ENCODE data around the gene SETD1B. TPM values are rescaled to one million over a fixed set of nuclear protein-coding genes. Genes with fewer than 3 reads are reported as not detected.
"Not testable (repeated sequence)": the region's sequence is repeated elsewhere in the genome, so short reads cannot be mapped to it uniquely, and the experiment has no call there.

The SETD1B gene
- total RNA-seq, 1 donor from 2014 or later = 1.8 TPM

GRCh38 chr12:121825041-121825523 lies 21.3 kb downstream of the SETD1B start:
- no peak for DNase-seq (ENCODE audit: low read depth, low spot score)

DNA sequence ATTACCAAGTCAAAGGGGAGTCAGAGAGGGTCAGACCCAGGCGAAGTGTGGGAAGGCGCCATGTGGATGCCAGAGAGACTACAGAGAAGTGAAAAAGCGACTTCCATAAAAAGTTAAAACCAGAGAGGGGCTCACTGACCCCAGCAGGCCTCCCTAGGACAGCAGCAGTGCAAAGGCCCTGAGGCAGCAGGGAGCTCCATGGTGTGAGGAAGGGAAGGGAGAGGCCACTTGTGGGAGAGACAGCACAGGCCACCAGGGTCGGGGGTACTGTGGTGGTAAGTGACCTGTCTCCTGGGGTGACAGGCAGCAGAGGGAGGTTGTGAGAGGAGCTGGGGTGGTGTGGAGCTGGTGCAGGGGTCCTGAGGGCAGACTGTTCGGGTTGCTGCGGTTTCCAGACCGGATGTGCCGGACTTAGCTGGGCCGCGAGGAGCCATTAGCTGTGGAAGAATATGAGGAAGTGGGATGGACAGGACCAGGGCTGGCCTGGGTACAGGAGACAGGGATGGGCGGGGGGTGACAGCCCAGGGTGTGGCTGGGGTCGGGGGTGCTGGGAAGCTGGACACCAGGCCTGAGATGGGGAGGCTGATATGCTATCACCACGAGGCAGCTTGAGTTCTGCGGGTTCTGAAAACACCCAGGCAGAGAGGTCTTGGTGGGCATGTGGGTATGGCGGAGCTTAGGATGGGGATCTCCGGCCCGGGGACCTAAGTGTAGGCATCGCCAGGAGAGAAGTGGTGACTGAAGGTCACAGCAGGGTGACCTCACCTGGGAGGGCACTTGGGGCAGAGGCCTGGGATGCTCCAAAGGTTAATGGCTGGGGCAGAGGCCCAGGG lies 22.7 kb downstream of the SETD1B start:
- DNase-seq (ENCODE audit: low read depth, low spot score) = no peak

- no peak for DNase-seq (ENCODE audit: low read depth, low spot score)
Observed at GRCh38 chr12:121827351-121828099, 23.7 kb downstream of the SETD1B start.

- DNase-seq (ENCODE audit: low read depth, low spot score) = no peak
Observed at GRCh38 chr12:121828306-121828705, 24.5 kb downstream of the SETD1B start.

DNA sequence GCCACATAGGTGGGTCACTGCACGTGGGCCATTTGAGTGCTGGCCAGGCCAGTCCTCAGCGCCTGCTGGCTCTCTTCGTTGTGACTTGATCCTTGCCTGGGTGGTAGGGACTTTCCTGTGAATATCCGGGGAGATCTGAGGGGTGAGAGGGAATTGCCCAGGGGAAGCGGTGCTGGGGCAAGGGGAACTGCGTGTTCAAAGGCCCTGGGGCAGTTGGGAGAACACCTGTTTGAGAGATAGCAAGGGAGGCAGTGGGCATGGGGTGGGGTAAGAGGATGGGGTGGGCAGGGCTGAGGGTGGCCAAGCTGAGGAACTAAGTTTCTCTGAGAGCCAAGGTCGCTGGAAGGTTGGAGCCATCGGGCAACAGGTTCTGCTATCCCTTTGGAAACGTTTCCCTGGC lies 25.0 kb downstream of the SETD1B start:
- DNase-seq (ENCODE audit: low read depth, low spot score) = no peak

- no peak for DNase-seq (ENCODE audit: low read depth, low spot score)
Observed at GRCh38 chr12:121829250-121829918, 25.6 kb downstream of the SETD1B start.

- no peak for DNase-seq (ENCODE audit: low read depth, low spot score)
Observed at GRCh38 chr12:121830134-121830533, 26.3 kb downstream of the SETD1B start.

DNA sequence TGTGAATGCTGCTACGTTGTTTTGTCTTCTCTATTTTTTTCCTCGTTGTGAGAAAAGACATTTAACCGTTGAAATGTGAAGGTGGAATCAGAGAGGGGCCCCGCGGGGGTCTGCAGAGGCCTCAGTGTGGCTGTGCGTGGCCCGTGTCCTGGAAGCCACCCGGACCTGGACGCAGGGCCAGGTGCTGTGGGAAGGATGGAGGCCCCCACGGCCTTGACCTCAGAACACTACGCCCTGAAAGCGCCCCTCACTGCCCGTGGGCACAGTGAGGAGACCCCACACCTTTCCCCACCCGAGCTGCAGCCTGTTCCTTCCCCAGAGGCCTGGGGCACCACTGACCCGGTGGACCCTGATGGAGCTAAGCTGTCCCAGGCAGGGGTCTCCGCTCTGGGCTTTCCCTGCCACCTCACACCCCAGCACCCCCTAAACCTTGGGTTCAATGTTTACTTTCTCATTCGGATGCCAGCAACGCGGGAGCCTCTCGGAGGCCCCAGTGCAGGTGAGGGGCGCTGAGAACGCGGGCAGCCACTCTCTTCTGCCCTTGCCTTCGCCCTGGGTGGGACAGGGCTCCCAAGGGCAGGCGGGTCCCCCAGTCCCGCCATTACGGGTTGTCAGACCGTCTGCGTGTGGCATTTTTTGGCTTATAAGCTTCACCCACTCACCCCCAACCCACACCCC lies 26.9 kb downstream of the SETD1B start:
- no peak for DNase-seq (ENCODE audit: low read depth, low spot score)

DNA sequence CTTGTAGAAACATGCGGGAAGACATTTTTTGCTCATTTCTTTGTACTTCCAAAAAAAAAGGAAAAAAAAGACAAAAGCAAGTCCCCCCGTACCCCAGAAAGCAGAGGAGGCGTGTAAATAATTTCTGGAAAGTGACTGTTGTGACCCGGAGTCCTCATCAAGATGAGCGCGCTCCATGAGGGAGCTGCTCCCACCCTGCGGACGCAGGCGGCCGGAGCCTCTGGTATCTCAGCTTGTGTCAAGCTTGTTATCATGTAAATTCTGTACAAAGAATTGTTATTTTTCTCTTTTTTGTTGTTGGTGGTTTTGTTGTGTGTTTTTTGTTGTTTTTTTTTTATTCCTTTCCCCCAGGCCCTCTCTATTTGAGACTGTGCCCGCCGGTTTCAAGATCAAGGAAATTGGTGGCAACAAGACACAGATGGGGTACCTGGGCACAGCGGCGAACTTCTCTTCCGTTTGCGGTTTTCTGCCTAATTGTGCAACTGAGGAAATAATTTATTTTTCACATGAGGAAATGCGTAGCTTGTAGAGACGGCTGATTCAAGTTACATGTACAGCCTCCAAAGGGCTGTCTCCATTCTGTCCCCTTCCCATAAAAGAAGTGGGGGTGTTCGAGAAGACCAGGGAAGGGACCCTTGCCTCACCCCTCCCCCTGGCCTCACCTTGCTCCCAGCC lies 27.9 kb downstream of the SETD1B start:
- DNase-seq (ENCODE audit: low read depth, low spot score) = no peak

DNA sequence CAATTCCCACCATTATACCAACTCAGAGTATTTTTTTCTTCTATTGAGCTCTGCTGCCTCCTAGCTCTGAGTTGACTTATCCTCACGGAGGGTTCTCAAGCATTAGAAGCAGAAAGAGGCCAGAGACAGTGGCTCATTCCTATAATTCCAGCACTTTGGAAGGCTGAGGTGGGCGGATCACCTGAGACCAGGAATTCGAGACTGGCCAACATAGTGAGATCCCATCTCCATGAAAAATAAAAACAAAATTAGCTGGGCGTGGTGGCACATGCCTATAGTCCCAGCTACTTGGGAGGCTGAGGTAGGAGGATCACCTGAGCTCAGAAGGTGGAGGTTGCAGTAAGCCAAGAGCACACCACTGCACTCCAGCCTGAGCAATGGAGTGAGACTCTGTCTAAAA lies 33.9 kb downstream of the SETD1B start:
- no peak for DNase-seq (ENCODE audit: low read depth, low spot score)

DNA sequence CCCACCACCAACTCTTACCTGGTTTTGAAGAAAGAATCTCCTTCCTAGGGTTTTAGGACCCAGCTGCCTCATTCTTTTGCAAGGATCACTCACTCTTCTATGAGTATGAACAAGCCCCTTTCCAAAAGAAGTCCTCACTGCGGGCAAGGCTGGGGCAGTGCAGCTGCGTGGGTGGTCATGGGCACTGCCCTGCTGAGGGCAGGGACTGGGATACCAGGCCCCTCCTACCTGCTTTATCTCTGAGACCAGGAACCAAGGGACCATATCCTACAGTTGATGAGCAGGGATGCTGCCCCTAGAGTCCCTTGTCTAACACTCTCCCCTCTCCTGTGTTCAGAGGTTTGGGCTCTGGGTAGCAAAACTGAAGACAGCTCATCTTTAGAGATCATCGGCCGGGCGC lies 34.3 kb downstream of the SETD1B start:
- DNase-seq (ENCODE audit: low read depth, low spot score) = no peak

DNA sequence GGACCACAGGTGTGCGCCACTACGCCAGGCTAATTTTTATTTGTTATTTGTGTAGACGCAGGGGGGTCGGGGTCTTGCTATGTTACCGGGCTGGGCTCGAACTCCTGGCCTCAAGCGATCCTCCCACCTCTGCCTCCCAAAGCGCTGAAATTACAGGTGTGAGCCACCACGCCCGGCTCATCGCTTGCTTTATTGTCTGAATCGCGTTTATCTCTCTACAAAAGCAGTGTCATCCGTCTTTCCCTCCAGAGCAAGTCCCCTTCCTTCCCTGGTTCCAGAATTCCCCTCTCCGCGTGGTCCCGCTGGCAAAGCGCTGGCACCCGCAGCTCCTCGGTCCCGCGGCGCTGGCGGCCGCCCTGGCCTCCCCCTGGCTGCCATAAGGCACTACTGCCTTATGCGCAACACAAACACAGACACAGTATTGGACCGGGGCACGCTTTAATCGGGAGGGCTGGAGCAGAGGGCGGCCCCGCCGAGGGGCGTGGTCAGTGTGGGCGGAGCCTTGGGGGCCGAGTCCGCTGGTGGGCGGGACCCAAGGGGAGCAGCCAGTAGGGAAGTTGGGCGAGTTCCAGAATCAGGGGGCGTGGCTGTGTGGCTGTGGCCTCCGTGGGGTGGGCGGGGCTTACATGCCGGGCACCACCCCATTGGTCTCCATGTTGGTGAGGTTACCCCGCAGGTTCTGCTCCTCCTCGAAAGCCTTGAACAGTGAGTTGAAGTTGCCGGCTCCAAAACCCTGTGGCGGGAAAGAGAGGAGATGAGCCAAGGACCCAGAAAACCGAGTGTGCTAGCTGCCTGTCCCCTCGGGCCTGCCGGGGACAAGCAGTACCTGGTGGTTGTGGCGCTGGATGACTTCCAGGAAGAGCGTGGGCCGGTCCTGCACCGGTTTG lies 35.5 kb downstream of the SETD1B start:
- DNase-seq (ENCODE audit: low read depth, low spot score) = peak; percentile 89

DNA sequence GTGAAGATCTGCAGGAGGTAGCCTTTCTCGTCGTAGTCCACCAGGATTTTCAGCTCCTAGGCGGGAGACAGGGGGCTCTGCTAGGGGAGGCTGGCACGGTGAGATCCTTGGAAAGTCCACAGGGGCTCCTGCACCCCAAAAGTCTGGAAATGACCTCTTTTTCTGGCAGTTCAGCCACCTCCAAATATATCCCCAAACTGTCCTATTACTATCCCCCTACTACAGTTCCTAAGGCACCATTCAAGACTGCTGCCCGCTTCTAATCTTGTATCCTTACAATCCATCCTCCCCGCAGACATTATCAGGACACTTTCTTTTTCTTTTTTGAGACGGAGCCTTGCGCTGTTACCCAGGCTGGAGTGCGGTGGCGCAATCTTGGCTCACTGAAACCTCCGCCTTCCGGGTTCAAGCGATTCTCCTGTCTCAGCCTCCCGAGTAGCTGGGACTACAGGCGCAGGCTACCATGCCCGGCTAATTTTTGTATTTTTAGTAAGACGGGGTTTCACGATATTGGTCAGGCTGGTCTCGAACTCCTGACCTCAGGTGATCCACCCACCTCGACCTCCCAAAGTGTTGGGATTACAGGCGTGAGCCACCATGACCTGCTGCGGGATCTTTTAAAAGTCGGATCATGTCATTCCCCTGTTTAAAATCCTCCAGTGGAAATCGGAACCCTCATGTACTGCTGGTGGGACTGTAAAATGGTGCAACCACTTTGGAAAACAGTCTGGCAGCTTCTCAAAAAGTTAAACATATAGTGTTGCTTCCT lies 36.4 kb downstream of the SETD1B start:
- no peak for DNase-seq (ENCODE audit: low read depth, low spot score)

GRCh38 chr12:121843236-121843982 lies 39.6 kb downstream of the SETD1B start:
- no peak for DNase-seq (ENCODE audit: low read depth, low spot score)

GRCh38 chr12:121845701-121846100 lies 41.9 kb downstream of the SETD1B start:
- DNase-seq (ENCODE audit: low read depth, low spot score) = no peak

DNA sequence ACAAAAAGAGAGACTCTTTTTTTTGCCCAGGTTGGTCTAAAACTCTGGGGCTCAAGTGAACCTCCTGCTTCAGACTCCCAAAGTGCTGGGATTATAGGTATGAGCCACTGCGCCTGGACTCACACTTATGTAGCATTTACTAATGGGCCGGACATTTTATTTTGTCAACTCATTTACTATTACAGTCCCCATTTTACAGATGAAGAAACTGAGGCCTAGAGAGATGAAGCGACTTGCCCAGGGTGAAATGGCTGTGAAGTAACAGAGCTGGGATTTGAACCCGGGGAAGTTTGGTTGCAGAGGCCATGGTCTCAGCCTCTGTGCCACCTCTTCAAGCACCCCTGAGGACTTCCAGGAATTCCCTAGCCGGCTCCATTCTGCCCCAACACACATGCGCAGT lies 45.4 kb downstream of the SETD1B start:
- no peak for DNase-seq (ENCODE audit: low read depth, low spot score)

- no peak for DNase-seq (ENCODE audit: low read depth, low spot score)
Observed at GRCh38 chr12:121849665-121850064, 45.9 kb downstream of the SETD1B start.

- DNase-seq (ENCODE audit: low read depth, low spot score) = not testable (repeated sequence)
Observed at GRCh38 chr12:121852392-121852791, 48.6 kb downstream of the SETD1B start.

All from pulmonary artery endothelial cell (primary cell).